ENCODE measurements around the gene RERE.

DNA sequence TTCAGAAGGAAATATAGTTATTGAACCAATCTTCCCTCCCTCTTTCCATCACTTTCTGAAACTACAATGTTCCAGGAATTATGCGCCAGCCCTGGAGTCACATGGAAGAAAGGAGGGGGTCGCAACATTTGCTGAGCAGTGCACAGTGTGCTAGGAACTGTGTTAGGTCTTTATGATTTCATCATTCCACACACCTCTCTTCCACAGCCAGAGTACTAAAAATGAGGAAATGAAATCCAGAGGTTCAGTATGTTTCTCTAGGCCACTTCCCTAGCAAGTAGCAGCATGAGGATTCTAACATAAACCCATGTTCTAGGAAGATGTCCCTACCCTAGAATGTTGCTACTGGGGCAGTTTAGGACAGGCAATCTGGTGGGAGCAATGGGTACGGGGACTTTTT, 341.4 kb downstream of the RERE start:
- TF ChIP-seq, protein P1, sequence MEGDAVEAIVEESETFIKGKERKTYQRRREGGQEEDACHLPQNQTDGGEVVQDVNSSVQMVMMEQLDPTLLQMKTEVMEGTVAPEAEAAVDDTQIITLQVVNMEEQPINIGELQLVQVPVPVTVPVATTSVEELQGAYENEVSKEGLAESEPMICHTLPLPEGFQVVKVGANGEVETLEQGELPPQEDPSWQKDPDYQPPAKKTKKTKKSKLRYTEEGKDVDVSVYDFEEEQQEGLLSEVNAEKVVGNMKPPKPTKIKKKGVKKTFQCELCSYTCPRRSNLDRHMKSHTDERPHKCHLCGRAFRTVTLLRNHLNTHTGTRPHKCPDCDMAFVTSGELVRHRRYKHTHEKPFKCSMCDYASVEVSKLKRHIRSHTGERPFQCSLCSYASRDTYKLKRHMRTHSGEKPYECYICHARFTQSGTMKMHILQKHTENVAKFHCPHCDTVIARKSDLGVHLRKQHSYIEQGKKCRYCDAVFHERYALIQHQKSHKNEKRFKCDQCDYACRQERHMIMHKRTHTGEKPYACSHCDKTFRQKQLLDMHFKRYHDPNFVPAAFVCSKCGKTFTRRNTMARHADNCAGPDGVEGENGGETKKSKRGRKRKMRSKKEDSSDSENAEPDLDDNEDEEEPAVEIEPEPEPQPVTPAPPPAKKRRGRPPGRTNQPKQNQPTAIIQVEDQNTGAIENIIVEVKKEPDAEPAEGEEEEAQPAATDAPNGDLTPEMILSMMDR (IDR thresholded peaks at IDR 0.05; ENCODE audit: poor library complexity) = no peak
- no peak for TF ChIP-seq EZH2 (IDR thresholded peaks at IDR 0.05; ENCODE audit: borderline replicate concordance)

All from hepatocyte (in vitro differentiated cells).